NB4 (cell line): Measurements from ENCODE around the gene BAZ2B.

Experiments
- CTCF ChIP-seq: IDR thresholded peaks from one replicate; pipeline ENCODE4 v1.5.1; 2012; ENCODE audit warnings: low read depth, low read length
- MYC ChIP-seq: IDR thresholded peaks from 2 replicates; pipeline ENCODE4 v1.6.1; 2011; ENCODE audit warnings: low read depth, low read length

- TF ChIP-seq MYC (no peak), CTCF (no peak)
These were observed 330.9 kb downstream of the BAZ2B start for GRCh38 chr2:159285433-159285832.
